ENCODE data around the gene MYORG. TPM values are rescaled to one million over a fixed set of nuclear protein-coding genes. Genes with fewer than 3 reads are reported as not detected.

Gene MYORG
- total RNA-seq, 2 experiments from 2014 or later = 0.98 to 3.9 TPM

- no TSS peak for BruUV-seq (replicated peaks)
- CTCF ChIA-PET (ENCODE audit: unreplicated experiment) = no interaction called here
- Histone ChIP-seq H3K4me3 (ENCODE audit: low read depth, low read length, poor library complexity, severe bottlenecking) (no peak overlapping the region), H3K4me1 (ENCODE audit: insufficient read depth, low read length, poor library complexity, severe bottlenecking) (peaks cover 16% of the 10 kb centered on the region), H3K4me2 (ENCODE audit: low read length) (no peak overlapping the region), H4K20me1 (ENCODE audit: insufficient read depth, low read length) (no peaks in the 10 kb centered on the region), H3K9me3 (ENCODE audit: low read length) (no peaks in the 10 kb centered on the region), H3K79me2 (ENCODE audit: insufficient read depth, low read depth, low read length) (no peaks in the 10 kb centered on the region), H3K9me2 (ENCODE audit: insufficient read depth, low read length) (no peaks in the 10 kb centered on the region), H2AFZ (ENCODE audit: low read length) (no peak overlapping the region), H3K27ac (ENCODE audit: low read depth, low read length, poor library complexity, severe bottlenecking) (no peak overlapping the region), H3K36me3 (ENCODE audit: insufficient read depth, low read length) (no peaks in the 10 kb centered on the region; the same call in 1 of the 2 replicates)
- no peak for DNase-seq (ENCODE audit: low spot score)
- intact Hi-C loops (cut with micrococcal nuclease; ENCODE audit: unreplicated experiment) = no loop called here
- POLR2A ChIA-PET = interaction anchor here (0.5 kb wide), 1 partner anchor 379 kb away, joined by 3 read pairs; no protein-coding TSS in a partner anchor
- TF ChIP-seq EZH2phosphoT487 (IDR thresholded peaks at IDR 0.05; ENCODE audit: borderline replicate concordance, low read depth, low read length) (no peak), CTCF (conservative IDR thresholded peaks at IDR 0.05; ENCODE audit: low read length) (no peak)
Observed at GRCh38 chr9:34372467-34373011, 4.2 kb downstream of the MYORG start.

- intact Hi-C loops (cut with micrococcal nuclease; ENCODE audit: unreplicated experiment) = no loop called here
Observed at GRCh38 chr9:34371886-34372466, 4.7 kb downstream of the MYORG start.

More at GRCh38 chr9:34371886-34372466, 4.7 kb downstream of the MYORG start:
- no peak overlapping the region for H2AFZ ChIP-seq (ENCODE audit: low read length)
- H3K79me2 ChIP-seq (ENCODE audit: insufficient read depth, low read depth, low read length) = no peaks in the 10 kb centered on the region
- CTCF ChIA-PET (ENCODE audit: unreplicated experiment) = no interaction called here
- peaks cover 16% of the 10 kb centered on the region for H3K4me1 ChIP-seq (ENCODE audit: insufficient read depth, low read length, poor library complexity, severe bottlenecking)
- H3K27ac ChIP-seq (ENCODE audit: low read depth, low read length, poor library complexity, severe bottlenecking) = no peak overlapping the region
- no peaks in the 10 kb centered on the region for H3K9me3 ChIP-seq (ENCODE audit: low read length)
- H3K4me2 ChIP-seq (ENCODE audit: low read length) = no peak overlapping the region
- no peaks in the 10 kb centered on the region for H3K9me2 ChIP-seq (ENCODE audit: insufficient read depth, low read length)
- H3K36me3 ChIP-seq (ENCODE audit: insufficient read depth, low read length) = no peaks in the 10 kb centered on the region; the same call in 1 of the 2 replicates
- no peak overlapping the region for H3K4me3 ChIP-seq (ENCODE audit: low read depth, low read length, poor library complexity, severe bottlenecking)
- TF ChIP-seq EZH2phosphoT487 (IDR thresholded peaks at IDR 0.05; ENCODE audit: borderline replicate concordance, low read depth, low read length) (no peak), CTCF (conservative IDR thresholded peaks at IDR 0.05; ENCODE audit: low read length) (no peak)
- POLR2A ChIA-PET = no interaction called here
- no peak for DNase-seq (ENCODE audit: low spot score)
- H4K20me1 ChIP-seq (ENCODE audit: insufficient read depth, low read length) = no peaks in the 10 kb centered on the region
- BruUV-seq (replicated peaks) = no TSS peak
